ENCODE measurements around the gene GDF9.

Gene GDF9, protein sequence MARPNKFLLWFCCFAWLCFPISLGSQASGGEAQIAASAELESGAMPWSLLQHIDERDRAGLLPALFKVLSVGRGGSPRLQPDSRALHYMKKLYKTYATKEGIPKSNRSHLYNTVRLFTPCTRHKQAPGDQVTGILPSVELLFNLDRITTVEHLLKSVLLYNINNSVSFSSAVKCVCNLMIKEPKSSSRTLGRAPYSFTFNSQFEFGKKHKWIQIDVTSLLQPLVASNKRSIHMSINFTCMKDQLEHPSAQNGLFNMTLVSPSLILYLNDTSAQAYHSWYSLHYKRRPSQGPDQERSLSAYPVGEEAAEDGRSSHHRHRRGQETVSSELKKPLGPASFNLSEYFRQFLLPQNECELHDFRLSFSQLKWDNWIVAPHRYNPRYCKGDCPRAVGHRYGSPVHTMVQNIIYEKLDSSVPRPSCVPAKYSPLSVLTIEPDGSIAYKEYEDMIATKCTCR

DNA sequence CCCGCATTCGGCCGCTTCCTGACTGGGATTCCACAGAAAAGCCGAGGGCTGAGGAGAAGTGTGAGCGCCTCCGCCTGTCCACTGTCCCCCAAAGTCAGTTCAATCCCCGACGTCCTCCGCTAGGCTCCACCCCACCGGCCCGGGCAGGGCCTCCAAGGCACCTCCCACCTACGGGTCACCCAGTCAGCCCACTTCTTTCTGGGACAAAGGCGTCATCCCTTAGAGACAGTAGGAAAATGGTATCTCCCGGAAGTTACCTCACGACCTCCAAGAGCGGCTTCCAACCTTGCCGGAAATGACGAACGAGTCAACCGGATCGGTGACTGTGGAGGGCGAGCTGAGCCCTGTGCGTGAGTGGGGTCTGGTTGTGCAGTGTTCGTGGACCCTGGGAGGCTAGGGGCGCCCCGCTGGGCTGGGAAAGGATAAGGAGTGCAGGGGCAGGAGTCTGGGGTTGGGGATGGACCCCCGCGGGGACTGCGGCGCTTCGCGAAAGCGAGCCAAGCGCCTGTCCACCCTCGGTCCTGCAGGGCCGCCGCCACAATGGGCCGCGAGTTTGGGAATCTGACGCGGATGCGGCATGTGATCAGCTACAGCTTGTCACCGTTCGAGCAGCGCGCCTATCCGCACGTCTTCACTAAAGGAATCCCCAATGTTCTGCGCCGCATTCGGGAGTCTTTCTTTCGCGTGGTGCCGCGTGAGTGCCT lies at the start of gene GDF9, which contains the start of gene UQCRQ:
Gene GDF9 (minus strand): TSS at position 128 of the 704 bp plus-strand sequence. CDS start 1,936 bp downstream, outside the sequence.
Gene UQCRQ (plus strand): TSS at position 301 of the 704 bp plus-strand sequence. CDS start 240 bp downstream, at position 541.
- H3K27ac ChIP-seq, result peak within 1 kb of the TSS; percentile 82
- H3K9me3 ChIP-seq, result no peaks in the 10 kb centered on the region
- peaks cover 13 to 14% of the 10 kb centered on the region in 2 experiments for H3K4me1 ChIP-seq (ENCODE audit: control insufficient read depth in 1 of 2, insufficient read depth in 1 of 2, low read depth in 1 of 2, low read length in 1 of 2)
- peak within 1 kb of the TSS; percentile 77 to 94 for H3K4me3 ChIP-seq (ENCODE audit: low read depth in 1 of 2, low read length in 1 of 2)
- peaks cover 6% of the 10 kb centered on the region for H3K36me3 ChIP-seq
- TF ChIP-seq, protein P1, sequence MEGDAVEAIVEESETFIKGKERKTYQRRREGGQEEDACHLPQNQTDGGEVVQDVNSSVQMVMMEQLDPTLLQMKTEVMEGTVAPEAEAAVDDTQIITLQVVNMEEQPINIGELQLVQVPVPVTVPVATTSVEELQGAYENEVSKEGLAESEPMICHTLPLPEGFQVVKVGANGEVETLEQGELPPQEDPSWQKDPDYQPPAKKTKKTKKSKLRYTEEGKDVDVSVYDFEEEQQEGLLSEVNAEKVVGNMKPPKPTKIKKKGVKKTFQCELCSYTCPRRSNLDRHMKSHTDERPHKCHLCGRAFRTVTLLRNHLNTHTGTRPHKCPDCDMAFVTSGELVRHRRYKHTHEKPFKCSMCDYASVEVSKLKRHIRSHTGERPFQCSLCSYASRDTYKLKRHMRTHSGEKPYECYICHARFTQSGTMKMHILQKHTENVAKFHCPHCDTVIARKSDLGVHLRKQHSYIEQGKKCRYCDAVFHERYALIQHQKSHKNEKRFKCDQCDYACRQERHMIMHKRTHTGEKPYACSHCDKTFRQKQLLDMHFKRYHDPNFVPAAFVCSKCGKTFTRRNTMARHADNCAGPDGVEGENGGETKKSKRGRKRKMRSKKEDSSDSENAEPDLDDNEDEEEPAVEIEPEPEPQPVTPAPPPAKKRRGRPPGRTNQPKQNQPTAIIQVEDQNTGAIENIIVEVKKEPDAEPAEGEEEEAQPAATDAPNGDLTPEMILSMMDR (IDR thresholded peaks at IDR 0.05), result no peak
- peaks cover 20% of the 10 kb centered on the region for H3K27me3 ChIP-seq

DNA sequence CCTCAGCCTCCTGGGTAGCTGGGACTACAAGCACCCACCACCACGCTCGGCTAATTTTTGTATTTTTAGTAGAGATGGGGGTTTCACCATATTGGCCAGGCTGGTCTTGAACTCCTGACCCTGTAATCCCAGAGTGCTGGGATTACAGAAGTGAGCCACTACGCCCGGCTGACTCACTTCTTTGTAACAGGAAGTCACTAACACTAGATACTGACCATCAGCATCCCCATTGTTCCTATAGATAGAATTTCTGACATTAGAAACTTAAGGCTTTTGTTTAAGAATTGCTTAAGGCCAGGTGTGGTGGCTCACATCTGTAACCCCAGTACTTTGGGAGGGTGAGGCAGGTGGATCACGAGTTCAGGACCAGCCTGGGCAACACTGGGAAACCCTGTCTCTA lies 49.4 kb upstream of the GDF9 start:
- Histone ChIP-seq H3K4me3 (ENCODE audit: low read depth in 1 of 2, low read length in 1 of 2) (no peak overlapping the region), H3K36me3 (peaks cover 18% of the 10 kb centered on the region), H3K4me1 (ENCODE audit: control insufficient read depth in 1 of 2, insufficient read depth in 1 of 2, low read depth in 1 of 2, low read length in 1 of 2) (no peaks in the 10 kb centered on the region), H3K9me3 (no peaks in the 10 kb centered on the region), H3K27me3 (no peaks in the 10 kb centered on the region), H3K27ac (no peak overlapping the region)
- TF ChIP-seq, protein P1 (IDR thresholded peaks at IDR 0.05), result no peak

DNA sequence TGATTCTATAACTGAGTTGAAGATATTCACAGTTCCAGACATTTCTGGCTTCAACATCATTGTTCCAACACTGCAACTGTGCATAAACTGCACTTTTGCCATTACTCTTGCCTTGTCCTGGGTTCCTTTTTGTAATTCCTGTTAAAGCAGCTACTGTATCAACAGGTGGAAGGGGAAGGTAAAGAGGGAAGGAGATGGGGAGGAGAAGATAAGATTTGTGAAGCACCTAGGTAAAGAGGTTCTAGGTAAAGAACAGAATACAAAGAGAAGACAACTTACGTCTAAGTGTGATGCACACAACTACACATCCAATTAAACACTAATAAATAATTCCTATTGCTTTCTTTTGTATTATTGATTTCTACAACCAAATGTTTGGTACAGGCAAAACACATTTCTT lies 43.4 kb upstream of the GDF9 start:
- peaks cover 28% of the 10 kb centered on the region for H3K36me3 ChIP-seq
- H3K27me3 ChIP-seq, result no peaks in the 10 kb centered on the region
- H3K4me3 ChIP-seq (ENCODE audit: low read depth in 1 of 2, low read length in 1 of 2), result no peak overlapping the region
- H3K27ac ChIP-seq, result no peak overlapping the region
- H3K9me3 ChIP-seq, result no peaks in the 10 kb centered on the region
- TF ChIP-seq, protein P1 (IDR thresholded peaks at IDR 0.05), result no peak
- peaks cover 6 to 15% of the 10 kb centered on the region in 2 experiments for H3K4me1 ChIP-seq (ENCODE audit: control insufficient read depth in 1 of 2, insufficient read depth in 1 of 2, low read depth in 1 of 2, low read length in 1 of 2)

DNA sequence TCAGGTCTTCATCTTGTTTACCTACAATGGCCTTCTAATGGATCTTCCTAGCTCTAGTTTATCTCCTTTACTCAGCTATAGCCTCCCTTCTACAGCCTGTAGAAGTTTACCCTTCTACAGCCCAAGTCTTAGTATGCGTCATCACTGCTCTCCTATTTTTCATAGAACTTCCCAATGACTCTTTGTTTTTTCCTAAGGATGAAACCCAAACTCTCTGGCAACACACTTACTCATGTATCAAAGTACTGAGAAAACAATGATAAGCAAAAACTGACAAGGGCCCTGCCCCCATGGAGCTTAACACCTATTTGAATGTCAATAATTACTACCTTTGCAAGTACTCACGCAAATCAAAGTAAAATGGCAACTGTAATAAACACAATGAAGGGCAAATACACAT lies 40.9 kb upstream of the GDF9 start:
- H3K4me3 ChIP-seq (ENCODE audit: low read depth in 1 of 2, low read length in 1 of 2), result no peak overlapping the region
- no peaks in the 10 kb centered on the region for H3K9me3 ChIP-seq
- peaks cover 28% of the 10 kb centered on the region for H3K36me3 ChIP-seq
- H3K27ac ChIP-seq, result peak overlapping the region; percentile 65
- no peaks in the 10 kb centered on the region for H3K27me3 ChIP-seq
- H3K4me1 ChIP-seq (ENCODE audit: control insufficient read depth in 1 of 2, insufficient read depth in 1 of 2, low read depth in 1 of 2, low read length in 1 of 2), result peaks cover 6 to 15% of the 10 kb centered on the region in 2 experiments
- TF ChIP-seq, protein P1 (IDR thresholded peaks at IDR 0.05), result no peak

DNA sequence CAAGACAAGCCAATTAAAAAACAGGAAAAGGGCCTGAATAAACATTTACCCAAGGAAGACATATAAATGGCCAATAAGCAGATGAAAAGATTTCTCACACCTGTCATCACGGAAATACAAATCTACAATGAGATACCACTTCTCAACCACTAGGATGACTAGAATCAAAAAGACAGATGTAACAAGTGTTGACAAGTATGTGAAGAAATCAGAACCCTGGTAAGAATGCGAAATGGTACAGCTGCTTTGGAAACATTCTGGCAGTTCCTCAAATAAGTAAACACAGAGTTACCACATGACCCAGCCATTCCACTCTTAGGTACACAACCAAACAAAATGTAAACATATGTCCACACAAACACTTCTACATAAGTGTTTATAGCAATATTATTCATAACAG lies 39.7 kb upstream of the GDF9 start:
- no peaks in the 10 kb centered on the region for H3K27me3 ChIP-seq
- H3K36me3 ChIP-seq, result peaks cover 30% of the 10 kb centered on the region
- peaks cover 6 to 15% of the 10 kb centered on the region in 2 experiments for H3K4me1 ChIP-seq (ENCODE audit: control insufficient read depth in 1 of 2, insufficient read depth in 1 of 2, low read depth in 1 of 2, low read length in 1 of 2)
- TF ChIP-seq, protein P1 (IDR thresholded peaks at IDR 0.05), result no peak
- no peak overlapping the region for H3K4me3 ChIP-seq (ENCODE audit: low read depth in 1 of 2, low read length in 1 of 2)
- H3K27ac ChIP-seq, result peak overlapping the region; percentile 65
- H3K9me3 ChIP-seq, result no peaks in the 10 kb centered on the region
